HG03103 (cell line): ENCODE results near the gene AMMECR1.
"Not testable (repeated sequence)": the region's sequence is repeated elsewhere in the genome, so short reads cannot be mapped to it uniquely, and the experiment has no call there.

Experiments used
- ATAC-seq: cut with Tn5 transposase; IDR thresholded peaks from one replicate; pipeline ENCODE4 v1.9.1; 2021; ENCODE audit warnings: low read depth; ENCODE audit not compliant: unreplicated experiment

The AMMECR1 gene

GRCh38 chrX:110317820-110318663, at the start of gene AMMECR1:
TSS of gene AMMECR1 (minus strand) at chrX:110318085. CDS start at chrX:110318071, 14 bp downstream.
- ATAC-seq: peak; percentile 73

- no peak for ATAC-seq
Observed at GRCh38 chrX:110363244-110363643, 45.4 kb upstream of the AMMECR1 start.

GRCh38 chrX:110359273-110359672, 41.4 kb upstream of the AMMECR1 start:
- ATAC-seq: no peak

- ATAC-seq: no peak
Observed at GRCh38 chrX:110358548-110358947, 40.7 kb upstream of the AMMECR1 start, which contains the start of gene RTL9. TSS of gene RTL9 (plus strand) at chrX:110358848. CDS start at chrX:110450618, 91,770 bp downstream.

- ATAC-seq: no peak
Observed at GRCh38 chrX:110346681-110347080, 28.8 kb upstream of the AMMECR1 start.

- peak; percentile 70 for ATAC-seq
Observed at GRCh38 chrX:110341189-110342035, 23.5 kb upstream of the AMMECR1 start.

GRCh38 chrX:110338935-110339334, 21.1 kb upstream of the AMMECR1 start:
- ATAC-seq: no peak

GRCh38 chrX:110333458-110333857, 15.6 kb upstream of the AMMECR1 start:
- not testable (repeated sequence) for ATAC-seq

GRCh38 chrX:110331444-110332030, 13.7 kb upstream of the AMMECR1 start:
- ATAC-seq: no peak

- ATAC-seq: not testable (repeated sequence)
Observed at GRCh38 chrX:110328613-110329012, 10.7 kb upstream of the AMMECR1 start.

GRCh38 chrX:110327336-110327735, 9.5 kb upstream of the AMMECR1 start:
- no peak for ATAC-seq

GRCh38 chrX:110326712-110327111, 8.8 kb upstream of the AMMECR1 start:
- ATAC-seq: no peak

GRCh38 chrX:110322603-110323002, 4.7 kb upstream of the AMMECR1 start:
- ATAC-seq: no peak

GRCh38 chrX:110321670-110322069, 3.8 kb upstream of the AMMECR1 start:
- ATAC-seq: no peak

GRCh38 chrX:110321081-110321480, 3.2 kb upstream of the AMMECR1 start:
- ATAC-seq: no peak

- ATAC-seq: no peak
Observed at GRCh38 chrX:110320381-110320987, 2.6 kb upstream of the AMMECR1 start.

GRCh38 chrX:110318664-110318968, 731 bp upstream of the AMMECR1 start:
- peak; percentile 5 for ATAC-seq

GRCh38 chrX:110317061-110317819, 645 bp downstream of the AMMECR1 start:
- peak; percentile 6 for ATAC-seq

- ATAC-seq: no peak
Observed at GRCh38 chrX:110316351-110317060, 1.4 kb downstream of the AMMECR1 start.
